NCI-H2029 treated with DMSO at 0.1 percent for 48 hours (cell line): Measurements from ENCODE around the gene ZCCHC2.

Experiments used
- DNase-seq: peaks from one replicate; lab custom pipeline; 2025; lab: John Stamatoyannopoulos, UW

ZCCHC2 gene

GRCh38 chr18:62539284-62540165 is 16.7 kb downstream of the ZCCHC2 start:
- DNase-seq: no peak

GRCh38 chr18:62543021-62543420 is 20.2 kb downstream of the ZCCHC2 start:
- DNase-seq: no peak

- DNase-seq: no peak
These were observed 22.3 kb downstream of the ZCCHC2 start for GRCh38 chr18:62545098-62545497.

DNA sequence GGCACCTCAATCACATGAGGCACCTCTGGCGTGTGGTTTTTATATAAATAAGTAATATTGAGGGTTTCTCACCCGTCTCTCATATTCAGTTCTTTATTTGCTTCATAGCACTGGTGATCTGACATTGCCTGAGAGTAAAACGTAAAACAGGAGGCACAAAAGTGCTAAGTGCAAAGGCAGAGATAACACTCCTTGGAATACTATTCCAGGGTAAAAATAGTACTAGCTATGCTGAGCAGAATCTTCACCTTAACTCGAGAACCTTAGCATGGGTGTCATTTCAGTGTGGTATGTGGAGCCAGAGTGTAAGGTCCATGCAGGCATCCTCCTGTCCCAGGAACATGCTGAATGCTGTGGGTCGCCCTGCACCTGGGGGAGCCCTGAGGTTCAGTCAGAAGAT is 26.9 kb downstream of the ZCCHC2 start:
- DNase-seq: no peak

- no peak for DNase-seq
These were observed 27.9 kb downstream of the ZCCHC2 start for GRCh38 chr18:62550746-62551145.

DNA sequence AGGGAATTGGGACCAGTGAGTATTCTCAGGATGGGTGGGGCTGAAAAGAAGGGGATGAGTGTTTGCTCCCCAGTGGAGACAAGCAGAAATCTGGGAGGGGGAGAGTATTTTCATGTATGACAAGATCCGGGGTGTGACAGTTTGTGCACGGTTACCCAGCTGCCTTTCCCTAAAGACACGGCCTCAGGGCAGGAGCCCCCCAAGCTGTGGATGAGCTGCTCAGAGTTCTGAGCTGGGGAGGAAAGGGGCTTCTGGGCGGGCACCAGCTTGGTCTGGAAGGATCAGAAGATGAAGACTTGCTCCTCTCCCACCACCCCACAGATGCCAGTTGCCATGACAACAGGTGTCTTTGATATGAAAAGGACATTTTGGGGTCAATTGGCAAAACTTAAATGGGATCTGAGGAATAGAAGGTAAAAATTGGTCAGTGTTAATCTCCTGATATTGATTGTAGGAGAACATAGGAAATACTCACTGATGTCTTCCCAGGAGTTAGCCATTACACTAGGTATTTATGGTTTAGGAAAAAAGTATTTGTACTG is 29.2 kb downstream of the ZCCHC2 start:
- no peak for DNase-seq

GRCh38 chr18:62554061-62554815 is 31.4 kb downstream of the ZCCHC2 start:
- DNase-seq: no peak

- no peak for DNase-seq
These were observed 32.3 kb downstream of the ZCCHC2 start for GRCh38 chr18:62555135-62555534.

GRCh38 chr18:62556397-62556796 is 33.6 kb downstream of the ZCCHC2 start:
- no peak for DNase-seq

GRCh38 chr18:62558015-62558663 is 35.3 kb downstream of the ZCCHC2 start:
- no peak for DNase-seq

DNA sequence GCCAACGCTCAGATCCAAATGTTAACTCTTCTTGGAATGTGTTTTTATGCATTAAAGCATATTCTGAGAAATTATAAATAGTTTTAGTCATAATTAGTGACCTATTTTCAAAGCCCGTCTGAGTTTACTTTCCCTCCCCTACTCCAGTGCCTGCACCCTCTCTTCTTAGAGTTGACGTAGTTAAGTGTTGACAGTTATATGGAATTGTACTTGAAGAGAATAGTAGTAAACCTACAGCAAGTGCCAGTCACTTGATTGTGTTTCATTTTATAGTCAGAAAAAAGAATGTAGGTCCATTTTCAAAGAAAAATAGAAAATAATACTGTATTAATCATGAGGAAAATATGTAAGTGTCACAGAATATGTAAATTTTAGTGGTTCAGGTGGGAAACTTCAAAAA is 41.2 kb downstream of the ZCCHC2 start:
- no peak for DNase-seq

DNA sequence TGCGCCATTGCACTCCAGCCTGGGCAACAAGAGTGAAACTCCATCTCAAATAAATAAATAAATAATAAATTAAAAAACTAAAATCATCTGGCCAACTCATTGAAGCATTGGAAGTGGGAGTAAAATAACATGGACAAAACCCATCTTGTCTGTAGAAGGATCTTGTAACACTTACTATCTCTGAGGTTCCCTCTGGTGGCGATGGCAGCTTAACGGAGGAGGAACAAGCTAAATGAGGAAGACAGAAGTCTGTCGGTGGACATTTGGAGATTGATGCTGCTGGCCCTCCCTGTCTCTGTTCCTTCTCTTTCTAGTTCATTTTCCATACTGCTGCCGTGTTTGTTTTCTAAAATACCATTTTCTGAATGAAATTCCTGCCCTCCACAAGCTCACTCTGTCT is 43.4 kb downstream of the ZCCHC2 start:
- no peak for DNase-seq

- no peak for DNase-seq
These were observed 44.0 kb downstream of the ZCCHC2 start for GRCh38 chr18:62566818-62567217.

GRCh38 chr18:62569081-62569655 is 46.3 kb downstream of the ZCCHC2 start:
- DNase-seq: no peak

- no peak for DNase-seq
These were observed 48.2 kb downstream of the ZCCHC2 start for GRCh38 chr18:62571037-62571436.

DNA sequence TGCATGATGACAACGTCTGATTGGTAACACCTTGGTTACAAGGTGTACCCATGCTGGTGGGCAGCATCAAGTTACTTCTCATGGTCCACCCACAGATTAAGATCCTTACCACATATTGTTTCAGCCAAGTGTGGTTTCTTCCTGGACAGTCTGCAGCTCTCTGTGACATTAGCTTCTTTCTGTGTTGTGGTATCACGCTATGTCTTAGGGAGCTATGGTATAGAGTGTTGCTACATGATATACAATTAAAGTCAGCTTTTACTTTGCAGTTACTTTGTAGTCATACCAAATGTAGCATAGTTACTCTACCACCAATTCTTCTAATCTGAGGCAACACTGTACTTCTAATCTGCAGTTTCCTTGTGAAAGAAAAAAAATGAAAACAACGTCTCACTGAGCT is 48.8 kb downstream of the ZCCHC2 start:
- DNase-seq: no peak

DNA sequence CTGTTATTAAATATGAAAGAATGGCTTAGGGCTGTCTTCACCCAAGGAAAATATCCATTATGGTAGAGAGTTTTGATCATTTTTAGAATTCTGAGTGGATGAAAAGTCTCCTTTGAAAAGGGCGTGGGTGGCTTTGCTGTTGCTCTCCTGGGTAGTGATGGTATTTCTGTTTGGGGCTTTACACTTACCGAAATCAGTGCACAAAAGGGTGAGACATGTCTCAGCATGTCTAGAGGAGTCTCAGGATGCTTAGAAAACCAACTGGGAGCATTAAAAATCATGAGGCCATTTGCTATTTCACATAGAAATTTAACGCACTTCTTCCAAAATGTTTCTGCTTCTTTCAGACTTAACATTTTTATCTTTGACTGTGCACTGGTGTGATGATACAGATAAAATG is 49.6 kb downstream of the ZCCHC2 start:
- no peak for DNase-seq

DNA sequence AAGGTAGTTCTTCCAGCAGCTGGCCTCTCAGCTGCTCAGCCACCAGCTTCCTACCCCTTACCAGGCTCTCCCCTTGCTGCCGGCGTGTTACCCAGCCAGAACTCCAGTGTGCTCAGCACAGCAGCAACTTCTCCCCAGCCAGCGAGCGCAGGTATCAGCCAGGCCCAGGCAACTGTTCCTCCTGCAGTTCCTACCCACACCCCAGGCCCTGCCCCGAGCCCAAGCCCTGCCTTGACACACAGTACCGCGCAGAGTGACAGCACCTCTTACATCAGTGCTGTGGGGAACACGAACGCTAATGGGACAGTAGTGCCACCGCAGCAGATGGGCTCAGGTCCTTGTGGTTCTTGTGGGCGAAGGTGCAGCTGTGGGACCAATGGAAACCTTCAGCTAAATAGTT is 52.0 kb downstream of the ZCCHC2 start:
- DNase-seq: no peak

- DNase-seq: no peak
These were observed 53.4 kb downstream of the ZCCHC2 start for GRCh38 chr18:62576271-62576670.

DNA sequence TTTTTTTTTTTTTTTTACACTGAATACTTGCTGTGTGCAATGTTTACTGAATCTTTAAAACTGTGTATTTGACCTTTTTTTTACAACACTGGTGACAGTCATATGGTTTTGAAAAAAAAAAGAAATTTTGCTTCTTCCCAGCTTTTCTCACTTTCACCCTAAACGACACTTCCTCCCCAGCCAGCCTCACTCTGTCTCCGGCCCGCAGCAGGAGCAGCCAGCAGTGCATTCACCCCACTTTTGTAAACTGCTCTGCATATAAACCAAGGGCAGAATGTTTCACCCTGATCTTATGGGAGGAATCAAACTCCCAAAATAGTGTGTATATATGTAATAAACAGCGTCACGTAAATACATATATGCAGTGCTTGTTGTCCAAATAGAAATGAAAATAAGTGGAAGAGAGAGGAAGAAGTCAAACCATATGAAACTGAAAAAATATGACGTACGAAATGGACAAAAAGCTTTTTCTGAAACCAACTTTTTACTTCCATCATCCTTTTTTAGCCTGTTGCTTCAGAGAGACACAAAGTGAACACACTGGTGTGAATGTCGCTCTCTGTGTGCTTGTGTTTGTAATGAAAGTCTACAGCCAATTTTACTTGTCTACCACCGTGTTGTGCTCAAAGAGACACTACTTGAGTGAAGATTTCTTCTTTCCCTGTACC is 54.2 kb downstream of the ZCCHC2 start:
- DNase-seq: no peak

GRCh38 chr18:62577765-62578164 is 54.9 kb downstream of the ZCCHC2 start:
- DNase-seq: no peak
